Cardiac muscle cell (in vitro differentiated cells and primary cell): ENCODE measurements around the gene LRRN3. TPM values are rescaled to one million over a fixed set of nuclear protein-coding genes. Genes with fewer than 3 reads are reported as not detected.
A peak's percentile ranks its signal among the peaks of the same experiment; 100 is the strongest.

Experiments
- DNase-seq, 2 donors: peaks; one replicate each; pipeline versions ENCODE4 v3.0.0 to v3.0.0-alpha.2; 2010 to 2017; ENCODE audit warnings: low read depth in 1 of 2, low spot score in 1 of 2
- H3K27ac ChIP-seq: fragments of 200-600 bp; sonication (generic); 2 replicates; pipeline ENCODE4 v1.5.1; 2016
- H3K27me3 ChIP-seq: fragments of 200-600 bp; sonication (generic); 2 replicates; pipeline ENCODE4 v1.6.0; 2016; ENCODE audit warnings: control low read depth
- H3K36me3 ChIP-seq: fragments of 200-600 bp; sonication (generic); 2 replicates; pipeline ENCODE4 v1.5.1; 2016; ENCODE audit warnings: control low read depth
- H3K4me1 ChIP-seq: fragments of 200-600 bp; sonication (generic); 2 replicates; pipeline ENCODE4 v1.8.1; 2017; ENCODE audit warnings: low read depth, mild to moderate bottlenecking, mixed run types
- H3K4me3 ChIP-seq: fragments of 200-600 bp; sonication (generic); 2 replicates; pipeline ENCODE4 v1.5.1; 2016; ENCODE audit warnings: mild to moderate bottlenecking
- H3K9me3 ChIP-seq: fragments of 200-600 bp; sonication (generic); 2 replicates; pipeline ENCODE4 v1.5.1; 2017; ENCODE audit warnings: low read depth, mild to moderate bottlenecking, control low read depth
- CTCF ChIP-seq: IDR thresholded peaks from 2 replicates; pipeline ENCODE4 v1.5.1; 2012; ENCODE audit warnings: low read depth, mild to moderate bottlenecking, low read length
- polyA plus RNA-seq: library from polyadenylated mRNA; unstranded; fragments of >200 nt; fragmentation: Nextera tagmentation; extraction: Ambion mirVana; gene quantifications from 2 replicates; pipeline ENCODE4 v1.2.1, GENCODE V29; 2016
- total RNA-seq: library from RNA; depleted of rRNA; stranded (reverse); fragments of >200 nt; gene quantifications from 2 replicates; pipeline ENCODE4 v1.2.3, GENCODE V29; 2016

Gene LRRN3
- total and polyA plus RNA-seq, 2 experiments from 2014 or later = 43.7 to 84.6 TPM

- Histone ChIP-seq H3K9me3 (no peaks in the 10 kb centered on the region), H3K4me3 (no peak overlapping the region), H3K4me1 (peaks cover 8% of the 10 kb centered on the region), H3K27ac (no peak overlapping the region), H3K36me3 (no peaks in the 10 kb centered on the region), H3K27me3 (no peaks in the 10 kb centered on the region)
- peak in 1 of 2 donors; percentile 9 for DNase-seq
- no peak for TF ChIP-seq CTCF
These were observed 46.6 kb downstream of the LRRN3 start for GRCh38 chr7:111137296-111138192.

- DNase-seq = peak in 1 of 2 donors; percentile 42
- H3K27ac ChIP-seq = no peak overlapping the region
- H3K4me1 ChIP-seq = peaks cover 8% of the 10 kb centered on the region
- H3K9me3 ChIP-seq = no peaks in the 10 kb centered on the region
- no peaks in the 10 kb centered on the region for H3K27me3 ChIP-seq
- no peaks in the 10 kb centered on the region for H3K36me3 ChIP-seq
- H3K4me3 ChIP-seq = no peak overlapping the region
- no peak for TF ChIP-seq CTCF
These were observed 47.3 kb downstream of the LRRN3 start for GRCh38 chr7:111138193-111138569.

- no peaks in the 10 kb centered on the region for H3K9me3 ChIP-seq
- TF ChIP-seq CTCF = no peak
- H3K4me3 ChIP-seq = no peak overlapping the region
- peaks cover 8% of the 10 kb centered on the region for H3K4me1 ChIP-seq
- H3K36me3 ChIP-seq = no peaks in the 10 kb centered on the region
- no peak overlapping the region for H3K27ac ChIP-seq
- no peaks in the 10 kb centered on the region for H3K27me3 ChIP-seq
- DNase-seq = no peak
These were observed 47.7 kb downstream of the LRRN3 start for GRCh38 chr7:111138586-111138985.

- TF ChIP-seq CTCF = no peak
- no peaks in the 10 kb centered on the region for H3K9me3 ChIP-seq
- H3K4me1 ChIP-seq = peaks cover 8% of the 10 kb centered on the region
- no peaks in the 10 kb centered on the region for H3K36me3 ChIP-seq
- DNase-seq = no peak
- H3K27ac ChIP-seq = no peak overlapping the region
- H3K4me3 ChIP-seq = no peak overlapping the region
- no peaks in the 10 kb centered on the region for H3K27me3 ChIP-seq
These were observed 49.4 kb downstream of the LRRN3 start for GRCh38 chr7:111140091-111140865.

GRCh38 chr7:111145472-111145871, 54.5 kb downstream of the LRRN3 start:
- no peaks in the 10 kb centered on the region for H3K9me3 ChIP-seq
- no peak overlapping the region for H3K27ac ChIP-seq
- H3K27me3 ChIP-seq = no peaks in the 10 kb centered on the region
- DNase-seq = no peak
- H3K4me1 ChIP-seq = no peaks in the 10 kb centered on the region
- H3K36me3 ChIP-seq = no peaks in the 10 kb centered on the region
- no peak for TF ChIP-seq CTCF
- no peak overlapping the region for H3K4me3 ChIP-seq
